Esophagus muscularis mucosa (tissue), 4 donors: ENCODE results near the gene ALDH3B1. TPM values are rescaled to one million over a fixed set of nuclear protein-coding genes. Genes with fewer than 3 reads are reported as not detected.

ENCODE experiments used
- DNase-seq: peaks from one replicate; pipeline ENCODE4 v3.0.0-alpha.2; 2017; ENCODE audit errors: extremely low spot score
- H3K27ac ChIP-seq, 4 donors: fragments of 200-600 bp; sonication (generic); replicated peaks in 1 of 4; 1 replicate in 3 of 4; 2 replicates in 1 of 4; pipeline ENCODE4 v1.5.1; 2016 to 2019; ENCODE audit warnings: mild to moderate bottlenecking in 1 of 4
- H3K27me3 ChIP-seq, 4 donors: fragments of 200-600 bp; sonication (generic); one replicate each; pipeline versions ENCODE4 v1.5.1 to v1.6.0; 2016 to 2019
- H3K36me3 ChIP-seq, 4 donors: fragments of 200-600 bp; sonication (generic); one replicate each; pipeline ENCODE4 v1.5.1; 2016 to 2019
- H3K4me1 ChIP-seq, 4 donors: fragments of 200-600 bp; sonication (generic); one replicate each; pipeline ENCODE4 v1.5.1; 2016 to 2019
- H3K4me3 ChIP-seq, 4 donors: fragments of 200-600 bp; sonication (generic); 1 replicate in 2 of 4; 2 replicates in 2 of 4; pipeline ENCODE4 v1.5.1; 2016 to 2019; ENCODE audit warnings: mild to moderate bottlenecking in 4 of 4, moderate library complexity in 1 of 4
- H3K9me3 ChIP-seq, 4 donors: fragments of 200-600 bp; sonication (generic); 1 replicate in 3 of 4; 2 replicates in 1 of 4; pipeline ENCODE4 v1.5.1; 2016 to 2019
- EP300 ChIP-seq: sonication (generic); formaldehyde crosslinking; IDR thresholded peaks from one replicate; pipeline ENCODE4 v1.6.1; 2017; ENCODE audit warnings: antibody characterized with exemption
- POLR2A ChIP-seq: fragments of 450-650 bp; IDR thresholded peaks from one replicate; pipeline ENCODE4 v1.6.1; 2017; ENCODE audit warnings: antibody characterized with exemption, moderate library complexity, mild to moderate bottlenecking, low read depth
- POLR2AphosphoS5 ChIP-seq, 2 donors: sonication (generic); formaldehyde crosslinking; IDR thresholded peaks; one replicate each; pipeline ENCODE4 v1.6.1; 2017; ENCODE audit warnings: antibody characterized with exemption in 2 of 2
- WGBS: methylation state at CpG from one replicate; pipeline ENCODE4 v1.1.5; 2018; 5-methylcytosine and 5-hydroxymethylcytosine counted together
- intact Hi-C: fragments of 100-400 bp; cut with DNase I; formaldehyde crosslinking; loops from one replicate; pipeline ENCODE4 v1.15.1; 2023
- total RNA-seq, 4 donors: library from RNA; depleted of rRNA; stranded (reverse); fragments of >200 nt; gene quantifications; one replicate each; pipeline versions ENCODE4 v1.1.0 to v1.2.1, GENCODE V29; 2016
- TF ChIP-seq, protein P1 (sequence below), 3 experiments: fragments of 200-600 bp in 2 of 3; fragments of 450-650 bp in 1 of 3; sonication (generic) in 2 of 3; IDR thresholded peaks; one replicate each; pipeline ENCODE4 v1.5.1; 2017 to 2019; ENCODE audit warnings: antibody characterized with exemption in 3 of 3, mild to moderate bottlenecking in 2 of 3, moderate library complexity in 1 of 3

ALDH3B1 gene
- total RNA-seq, 4 donors from 2014 or later = 10.6 to 17.2 (median 12.6) TPM

- H3K9me3 ChIP-seq = no peaks in the 10 kb centered on the region
- peaks cover 15 to 46% (median 32%) of the 10 kb centered on the region in 4 donors for H3K36me3 ChIP-seq
- peaks cover 54 to 65% (median 60%) of the 10 kb centered on the region in 4 donors for H3K4me1 ChIP-seq
- 92% methylated on average over 18 of the region's 29 CpGs for WGBS
- no peak for TF ChIP-seq EP300
- TF ChIP-seq, protein P1, sequence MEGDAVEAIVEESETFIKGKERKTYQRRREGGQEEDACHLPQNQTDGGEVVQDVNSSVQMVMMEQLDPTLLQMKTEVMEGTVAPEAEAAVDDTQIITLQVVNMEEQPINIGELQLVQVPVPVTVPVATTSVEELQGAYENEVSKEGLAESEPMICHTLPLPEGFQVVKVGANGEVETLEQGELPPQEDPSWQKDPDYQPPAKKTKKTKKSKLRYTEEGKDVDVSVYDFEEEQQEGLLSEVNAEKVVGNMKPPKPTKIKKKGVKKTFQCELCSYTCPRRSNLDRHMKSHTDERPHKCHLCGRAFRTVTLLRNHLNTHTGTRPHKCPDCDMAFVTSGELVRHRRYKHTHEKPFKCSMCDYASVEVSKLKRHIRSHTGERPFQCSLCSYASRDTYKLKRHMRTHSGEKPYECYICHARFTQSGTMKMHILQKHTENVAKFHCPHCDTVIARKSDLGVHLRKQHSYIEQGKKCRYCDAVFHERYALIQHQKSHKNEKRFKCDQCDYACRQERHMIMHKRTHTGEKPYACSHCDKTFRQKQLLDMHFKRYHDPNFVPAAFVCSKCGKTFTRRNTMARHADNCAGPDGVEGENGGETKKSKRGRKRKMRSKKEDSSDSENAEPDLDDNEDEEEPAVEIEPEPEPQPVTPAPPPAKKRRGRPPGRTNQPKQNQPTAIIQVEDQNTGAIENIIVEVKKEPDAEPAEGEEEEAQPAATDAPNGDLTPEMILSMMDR (IDR thresholded peaks at IDR 0.05) = no peak
- TF ChIP-seq POLR2AphosphoS5 (IDR thresholded peaks at IDR 0.05) = no peak
- TF ChIP-seq POLR2A = no peak
- H3K27ac ChIP-seq = peak overlapping the region in 2 of 4 donors; percentile 28 to 91
- H3K27me3 ChIP-seq = no peaks in the 10 kb centered on the region
- DNase-seq = no peak
- intact Hi-C loops = no loop called here
- no peak overlapping the region for H3K4me3 ChIP-seq
These were observed 23.0 kb downstream of the ALDH3B1 start for GRCh38 chr11:68032997-68033707.

- intact Hi-C loops = no loop called here
- Histone ChIP-seq H3K36me3 (peaks cover 15 to 46% (median 32%) of the 10 kb centered on the region in 4 donors), H3K27me3 (no peaks in the 10 kb centered on the region), H3K9me3 (no peaks in the 10 kb centered on the region), H3K4me3 (no peak overlapping the region), H3K27ac (peak overlapping the region in 1 of 4 donors; percentile 28), H3K4me1 (peaks cover 59 to 70% (median 65%) of the 10 kb centered on the region in 4 donors)
- DNase-seq = no peak
- 83% methylated on average over 7 of the region's 12 CpGs for WGBS
- no peak for TF ChIP-seq EP300
- TF ChIP-seq POLR2A = no peak
- TF ChIP-seq, protein P1 (IDR thresholded peaks at IDR 0.05) = no peak
- no peak for TF ChIP-seq POLR2AphosphoS5 (IDR thresholded peaks at IDR 0.05)
These were observed 23.6 kb downstream of the ALDH3B1 start for GRCh38 chr11:68033708-68034045.

DNA sequence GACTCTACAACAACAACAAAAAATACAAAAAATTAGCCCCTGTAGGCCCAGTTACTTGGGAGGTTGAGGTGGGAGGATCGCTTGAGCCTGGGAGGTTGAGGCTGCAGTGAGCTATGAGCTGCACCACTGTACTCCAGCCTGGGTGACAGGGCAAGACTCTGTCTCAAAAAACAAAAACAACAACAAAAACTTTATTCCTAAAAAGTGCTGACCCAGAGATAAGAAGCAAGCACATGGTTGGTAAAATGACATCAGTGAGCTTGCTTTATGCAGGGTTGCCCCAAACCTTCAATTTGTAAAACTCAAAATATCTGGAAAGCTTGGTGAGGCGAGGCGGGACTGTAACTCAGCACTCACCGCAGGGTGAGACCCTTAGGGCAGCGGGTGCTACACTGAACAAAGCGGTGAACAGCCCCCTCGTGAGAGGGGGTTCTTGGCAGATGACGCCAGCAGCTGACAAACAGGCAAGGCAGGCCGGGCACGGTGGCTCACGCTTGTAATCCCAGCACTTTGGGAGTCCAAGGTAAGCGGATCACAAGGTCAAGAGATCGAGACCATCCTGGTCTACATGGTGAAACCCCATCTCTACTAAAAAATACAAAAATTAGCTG lies 25.2 kb downstream of the ALDH3B1 start:
- Histone ChIP-seq H3K9me3 (no peaks in the 10 kb centered on the region), H3K27me3 (no peaks in the 10 kb centered on the region), H3K4me3 (no peak overlapping the region), H3K4me1 (peaks cover 62 to 74% (median 72%) of the 10 kb centered on the region in 4 donors), H3K27ac (no peak overlapping the region), H3K36me3 (peaks cover 15 to 46% (median 32%) of the 10 kb centered on the region in 4 donors)
- WGBS = 92% methylated on average over 13 of the region's 13 CpGs
- DNase-seq = no peak
- TF ChIP-seq EP300 (no peak), POLR2AphosphoS5 (IDR thresholded peaks at IDR 0.05) (no peak), POLR2A (no peak)
- TF ChIP-seq, protein P1 (IDR thresholded peaks at IDR 0.05) = no peak
- intact Hi-C loops = loop anchor here (5.0 kb wide), 1 partner anchor 87 kb away; the partner anchor contains the start of gene CHKA

DNA sequence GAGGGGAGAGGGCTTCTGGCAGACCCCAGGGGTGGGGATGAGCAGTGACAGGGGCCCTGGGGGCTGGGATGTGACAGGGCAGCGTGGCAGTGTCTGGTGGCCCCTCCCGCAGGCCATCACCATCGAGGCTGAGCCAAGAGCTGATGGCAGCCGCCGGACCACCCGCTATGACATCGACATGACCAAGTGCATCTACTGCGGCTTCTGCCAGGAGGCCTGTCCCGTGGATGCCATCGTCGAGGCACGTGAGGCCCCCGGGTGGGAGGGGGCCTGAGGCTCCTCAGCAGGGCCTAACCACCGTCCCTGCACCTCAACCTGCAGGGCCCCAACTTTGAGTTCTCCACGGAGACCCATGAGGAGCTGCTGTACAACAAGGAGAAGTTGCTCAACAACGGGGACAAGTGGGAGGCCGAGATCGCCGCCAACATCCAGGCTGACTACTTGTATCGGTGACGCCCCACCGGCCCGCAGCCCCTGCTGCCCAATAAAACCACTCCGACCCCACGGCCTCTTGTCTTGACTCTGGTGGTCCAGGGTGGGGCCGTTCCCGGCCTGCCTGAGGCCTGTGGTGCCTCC lies 26.1 kb downstream of the ALDH3B1 start:
- Histone ChIP-seq H3K4me1 (peaks cover 65 to 79% (median 77%) of the 10 kb centered on the region in 4 donors), H3K27ac (peak overlapping the region; percentile 70 to 92 (median 88)), H3K4me3 (no peak overlapping the region), H3K27me3 (no peaks in the 10 kb centered on the region), H3K9me3 (no peaks in the 10 kb centered on the region), H3K36me3 (peaks cover 15 to 46% (median 33%) of the 10 kb centered on the region in 4 donors)
- 83% methylated on average over 2 of the region's 27 CpGs for WGBS
- TF ChIP-seq POLR2A = no peak
- TF ChIP-seq POLR2AphosphoS5 (IDR thresholded peaks at IDR 0.05) = no peak
- TF ChIP-seq, protein P1 (IDR thresholded peaks at IDR 0.05) = no peak
- no peak for TF ChIP-seq EP300
- intact Hi-C loops = loop anchor here (5.0 kb wide), 1 partner anchor 86 kb away; the partner anchor contains the start of gene CHKA
- DNase-seq = no peak
